ENCODE results near the gene MAP2K5. TPM values are rescaled to one million over a fixed set of nuclear protein-coding genes. Genes with fewer than 3 reads are reported as not detected.

Gene MAP2K5
- total RNA-seq, 1 experiment from 2014 or later, result 15.0 TPM

- Histone ChIP-seq H3K27me3 (ENCODE audit: insufficient read depth, low read length) (no peaks in the 10 kb centered on the region), H4K8ac (replicated peaks; ENCODE audit: insufficient read length, low read depth, low read length) (no peak overlapping the region), H3K23me2 (ENCODE audit: insufficient read length, low read depth, low read length, poor library complexity, severe bottlenecking) (no peaks in the 10 kb centered on the region), H4K5ac (ENCODE audit: insufficient read length, low read depth, low read length) (no peak overlapping the region), H3K14ac (ENCODE audit: insufficient read depth, low read length) (no peak overlapping the region), H3K79me2 (ENCODE audit: insufficient read depth, low read length) (no peaks in the 10 kb centered on the region), H2BK120ac (ENCODE audit: low read depth, low read length, poor library complexity, severe bottlenecking) (no peak overlapping the region), H3K4ac (ENCODE audit: low read depth, low read length) (no peak overlapping the region), H2BK15ac (ENCODE audit: low read depth, low read length) (no peak overlapping the region), H4K91ac (ENCODE audit: insufficient read length, low read depth, low read length) (no peak overlapping the region), H4K20me1 (ENCODE audit: control insufficient read depth, insufficient read depth, insufficient read length) (no peaks in the 10 kb centered on the region), H3K4me1 (ENCODE audit: insufficient read depth, low read length) (no peaks in the 10 kb centered on the region), H3K4me2 (ENCODE audit: insufficient read depth, insufficient read length, low read length) (no peak overlapping the region), H3T11ph (ENCODE audit: low read length) (no peak overlapping the region), H2BK12ac (ENCODE audit: insufficient read length, low read depth, low read length) (no peak overlapping the region), H3K18ac (ENCODE audit: insufficient read length, low read depth, low read length) (no peak overlapping the region), H3K9me3 (ENCODE audit: control insufficient read depth, low read depth, low read length) (no peaks in the 10 kb centered on the region), H3K27ac (ENCODE audit: insufficient read length, low read depth, low read length) (no peak overlapping the region), H3K56ac (ENCODE audit: insufficient read length, low read depth, low read length) (no peak overlapping the region), H2AK5ac (ENCODE audit: insufficient read length, low read length) (no peak overlapping the region), H2AFZ (ENCODE audit: low read length) (no peak overlapping the region), H3K23ac (ENCODE audit: insufficient read length, low read depth, low read length) (no peak overlapping the region), H3K9ac (ENCODE audit: extremely low read depth, insufficient read length, low read length) (no peak overlapping the region), H3K79me1 (ENCODE audit: insufficient read depth, low read depth, low read length, poor library complexity, severe bottlenecking) (no peaks in the 10 kb centered on the region), H2BK5ac (ENCODE audit: insufficient read length, low read length) (no peak overlapping the region), H2BK20ac (ENCODE audit: low read depth, low read length, poor library complexity, severe bottlenecking) (no peak overlapping the region)
- DNase-seq, result no peak
- no peak for TF ChIP-seq CTCF (conservative IDR thresholded peaks at IDR 0.05)
- no CpG with 5 or more reads among the region's 1 CpG for whole genome bisulfite sequencing (ENCODE audit: extremely low coverage, insufficient read length, low lambda C conversion rate)
- H3K4me3 Mint-ChIP-seq, result no peak overlapping the region
- H3K4me1 Mint-ChIP-seq, result no peaks in the 10 kb centered on the region
- no peaks in the 10 kb centered on the region for H3K36me3 Mint-ChIP-seq (ENCODE audit: insufficient read depth in 1 of 3, low read depth in 3 of 3)
- no peaks in the 10 kb centered on the region for H3K9me3 Mint-ChIP-seq
- H3K27ac Mint-ChIP-seq, result no peak overlapping the region
- peaks cover 3% of the 10 kb centered on the region; the same call in 1 of the 2 replicates for H3K27me3 Mint-ChIP-seq (ENCODE audit: low read depth)
Observed at GRCh38 chr15:67533873-67534272, 8.6 kb upstream of the MAP2K5 start.
